ENCODE measurements around the gene MPIG6B.
A peak's percentile ranks its signal among the peaks of the same experiment; 100 is the strongest.

Gene MPIG6B

GRCh38 chr6:31720196-31720770, 2.9 kb upstream of the MPIG6B start:
- FAIRE-seq, result no peak
- no peak for DNase-seq (ENCODE audit: insufficient read length, low spot score)

GRCh38 chr6:31721351-31722020, 1.7 kb upstream of the MPIG6B start, which contains the start of gene LY6G6C:
LY6G6C (minus strand) TSS chr6:31721746; CDS start chr6:31721679, 67 bp downstream.
- FAIRE-seq (no peak), DNase-seq (ENCODE audit: insufficient read length, low spot score) (no peak)

- DNase-seq (ENCODE audit: insufficient read length, low spot score), result no peak
- no peak for FAIRE-seq
Measured at GRCh38 chr6:31722173-31722572, 1.0 kb upstream of the MPIG6B start.

DNA sequence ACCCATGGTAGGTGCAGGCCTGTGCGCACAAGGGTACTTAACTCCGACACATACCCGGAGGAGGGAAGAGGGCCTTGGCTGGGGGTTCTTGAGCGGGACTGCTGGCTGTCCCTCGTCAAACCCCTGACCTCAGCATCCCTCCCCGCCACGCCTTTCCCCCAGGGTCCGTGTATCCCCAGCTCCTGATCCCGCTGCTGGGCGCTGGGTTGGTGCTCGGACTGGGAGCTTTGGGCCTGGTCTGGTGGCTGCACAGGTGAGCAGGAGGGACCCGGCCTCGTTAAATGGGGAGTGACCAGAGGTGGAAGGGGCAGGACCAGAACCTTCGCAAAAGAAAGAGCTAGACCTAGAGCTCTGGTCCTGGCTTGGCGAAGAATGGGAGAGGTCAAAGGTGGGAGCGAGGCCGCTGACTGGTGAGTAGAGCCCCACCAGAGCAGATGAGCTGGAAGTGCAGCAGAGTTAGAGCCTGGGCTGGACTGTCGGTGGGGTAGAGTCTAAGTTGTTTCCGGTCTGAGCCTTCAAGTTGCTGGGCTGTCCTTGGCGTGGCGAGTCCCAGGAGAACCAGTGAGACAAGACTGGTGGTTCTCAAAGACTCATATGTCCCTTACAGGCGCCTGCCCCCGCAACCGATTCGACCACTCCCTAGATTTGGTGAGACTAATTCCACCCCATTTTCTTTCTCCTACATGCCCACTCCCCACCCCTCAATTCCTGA, 963 bp downstream of the MPIG6B start:
- FAIRE-seq (no peak), DNase-seq (ENCODE audit: insufficient read length, low spot score) (no peak)

DNA sequence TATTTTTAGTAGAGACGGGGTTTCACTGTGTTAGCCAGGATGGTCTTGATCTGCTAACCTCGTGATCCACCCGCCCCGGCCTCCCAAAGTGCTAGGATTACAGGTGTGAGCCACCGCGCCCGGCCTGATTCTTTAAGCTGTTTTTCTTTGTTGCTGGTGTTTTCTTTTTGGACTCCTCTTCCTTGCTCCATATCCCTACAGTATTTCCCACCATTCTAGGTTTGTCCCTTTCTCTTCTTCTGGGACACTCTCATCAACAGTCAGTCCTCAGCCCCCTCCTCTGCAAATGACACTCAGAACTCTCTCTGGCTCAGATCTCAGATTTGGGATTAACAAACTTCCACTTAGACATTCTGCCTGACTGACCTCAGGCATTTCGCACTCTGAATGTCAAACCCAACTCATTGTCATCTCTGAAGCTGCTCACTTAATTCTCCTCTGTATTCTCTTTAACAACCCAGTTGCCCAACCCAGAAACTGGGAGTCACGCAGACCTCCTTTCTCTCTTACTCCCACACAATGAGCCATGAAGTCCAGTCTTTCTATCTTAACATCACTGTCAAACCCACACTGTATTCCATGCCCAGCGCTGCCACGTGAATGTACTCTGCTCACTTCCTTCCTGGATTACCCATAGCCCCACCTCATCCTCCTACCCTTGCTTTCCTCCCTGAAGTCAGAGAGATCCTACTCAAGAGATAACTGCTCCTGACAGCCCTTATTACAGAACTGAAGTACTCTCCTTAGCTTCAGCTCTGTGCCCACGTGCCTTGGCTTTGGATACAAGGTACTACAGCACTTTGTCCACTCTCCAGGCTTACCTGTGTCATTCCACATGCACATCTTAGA, 2.6 kb downstream of the MPIG6B start:
- DNase-seq (ENCODE audit: insufficient read length, low spot score), result no peak
- no peak for FAIRE-seq

GRCh38 chr6:31727034-31727716, 4.0 kb downstream of the MPIG6B start:
- DNase-seq (ENCODE audit: insufficient read length, low spot score) (peak; percentile 80), FAIRE-seq (peak; percentile 91)

GRCh38 chr6:31727717-31728671, 4.8 kb downstream of the MPIG6B start:
- DNase-seq (ENCODE audit: insufficient read length, low spot score) (no peak), FAIRE-seq (no peak)

DNA sequence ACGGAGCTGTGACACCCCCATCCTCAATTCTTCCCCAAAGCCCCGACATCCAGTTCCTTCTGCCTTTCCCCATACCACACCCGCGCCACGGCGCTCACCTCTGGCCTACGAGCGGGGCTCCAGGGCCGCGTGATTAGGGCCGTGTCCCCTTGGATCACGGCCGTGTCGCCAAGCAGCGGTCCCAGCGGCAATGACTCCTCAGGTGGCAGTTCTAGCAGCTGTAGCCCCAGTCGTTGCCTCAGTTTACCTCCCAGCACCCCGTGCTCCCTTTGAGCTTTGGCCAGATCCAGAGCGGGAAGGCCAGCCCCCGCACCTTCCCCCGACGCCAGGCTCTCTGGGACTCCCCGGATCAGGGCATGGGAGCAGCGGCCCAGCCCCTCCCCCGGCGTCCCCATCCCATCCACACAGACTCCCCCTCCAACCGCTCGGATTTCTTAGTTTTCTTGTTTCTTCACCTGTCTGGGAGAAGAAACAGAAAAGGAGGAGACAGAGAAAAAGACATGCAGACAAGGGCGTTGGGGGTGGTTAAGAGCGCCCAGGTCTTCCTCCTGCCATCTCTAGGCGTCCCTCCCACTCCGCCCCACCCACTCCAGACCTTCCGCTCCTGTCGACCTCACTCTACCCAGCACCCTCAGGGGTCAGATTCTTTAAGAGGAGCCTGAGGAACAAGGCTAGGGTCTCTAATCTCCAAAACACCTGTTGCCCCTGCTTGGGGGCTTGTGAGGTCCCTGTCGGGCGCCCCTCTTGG, 5.8 kb downstream of the MPIG6B start, which contains the start of gene DDAH2:
TSS of gene DDAH2 (minus strand) at position 533 of the 748 bp plus-strand sequence. CDS start at position 395, 138 bp downstream.
- DNase-seq (ENCODE audit: insufficient read length, low spot score) (no peak), FAIRE-seq (peak; percentile 21)

DNA sequence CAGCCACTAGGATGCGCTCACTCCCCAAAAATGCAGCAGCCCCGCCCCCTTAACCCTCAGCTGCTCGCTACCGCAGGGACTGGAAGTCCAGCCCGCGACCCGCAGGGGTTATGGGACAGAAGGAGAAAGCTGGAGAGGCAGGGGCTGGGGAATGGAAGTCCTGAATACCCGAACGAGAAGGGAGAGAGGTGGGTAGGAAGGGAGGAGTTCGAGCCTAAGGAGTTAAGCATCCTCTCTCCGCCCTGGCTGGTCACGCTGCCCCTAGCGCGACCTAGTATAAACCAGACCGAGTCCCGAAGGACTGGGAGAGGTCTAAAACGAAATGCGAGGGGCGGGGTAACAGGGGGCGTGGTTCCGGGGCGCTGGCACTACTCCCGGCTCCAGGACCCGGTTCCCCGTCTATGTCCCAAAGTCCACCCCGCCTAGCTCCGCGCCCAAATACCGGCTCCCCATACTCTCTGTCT, 6.4 kb downstream of the MPIG6B start:
- DNase-seq (ENCODE audit: insufficient read length, low spot score), result peak; percentile 61
- peak; percentile 80 for FAIRE-seq

GRCh38 chr6:31729979-31730630, 6.9 kb downstream of the MPIG6B start:
- DNase-seq (ENCODE audit: insufficient read length, low spot score), result peak; percentile 44
- FAIRE-seq, result peak; percentile 18

DNA sequence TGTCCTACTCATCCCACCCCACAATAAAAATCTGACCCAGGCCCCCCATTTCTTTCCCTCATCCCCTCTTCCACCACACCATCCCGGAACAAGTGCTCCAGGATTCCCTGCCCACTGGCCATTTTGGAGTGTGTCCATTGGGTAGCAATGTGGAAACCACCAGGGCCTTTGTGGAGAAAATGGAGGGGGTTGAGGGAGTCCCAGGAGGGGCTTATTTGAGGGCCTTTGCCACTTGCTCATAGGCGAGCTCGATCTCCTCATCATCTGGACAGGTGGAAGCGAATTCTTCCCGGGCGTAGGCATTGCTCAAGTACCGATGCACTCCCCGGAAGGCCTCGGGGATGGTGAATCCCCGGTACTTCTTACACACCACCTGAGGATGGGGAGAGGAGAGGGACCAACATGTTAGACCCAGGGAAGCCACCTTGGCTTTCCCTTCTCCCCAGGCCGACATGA, 7.5 kb downstream of the MPIG6B start:
- FAIRE-seq, result no peak

DNA sequence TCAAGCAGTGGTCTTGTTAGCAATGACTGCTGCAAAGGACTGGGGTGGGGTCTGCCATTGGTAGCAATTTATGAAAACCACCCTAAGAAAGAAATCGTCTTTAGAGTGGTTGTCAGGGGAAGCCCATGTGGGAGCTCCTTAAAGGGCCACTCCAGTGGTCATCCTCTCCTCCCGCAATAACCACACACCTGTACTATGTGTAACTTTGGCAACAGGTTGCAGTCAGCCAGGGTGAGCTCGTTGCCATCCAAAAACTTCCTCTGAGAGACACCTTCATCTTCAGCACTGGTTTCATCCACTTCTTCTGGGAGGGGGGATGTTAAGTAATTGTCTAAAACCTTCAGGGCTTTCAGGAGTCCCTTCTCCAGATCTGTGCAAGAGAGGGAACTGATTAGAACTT, 8.9 kb downstream of the MPIG6B start:
- no peak for FAIRE-seq
- no peak for DNase-seq (ENCODE audit: insufficient read length, low spot score)

More for the DNA sequence above, 7.5 kb downstream of the MPIG6B start:
- DNase-seq (ENCODE audit: insufficient read length, low spot score), result no peak

DNA sequence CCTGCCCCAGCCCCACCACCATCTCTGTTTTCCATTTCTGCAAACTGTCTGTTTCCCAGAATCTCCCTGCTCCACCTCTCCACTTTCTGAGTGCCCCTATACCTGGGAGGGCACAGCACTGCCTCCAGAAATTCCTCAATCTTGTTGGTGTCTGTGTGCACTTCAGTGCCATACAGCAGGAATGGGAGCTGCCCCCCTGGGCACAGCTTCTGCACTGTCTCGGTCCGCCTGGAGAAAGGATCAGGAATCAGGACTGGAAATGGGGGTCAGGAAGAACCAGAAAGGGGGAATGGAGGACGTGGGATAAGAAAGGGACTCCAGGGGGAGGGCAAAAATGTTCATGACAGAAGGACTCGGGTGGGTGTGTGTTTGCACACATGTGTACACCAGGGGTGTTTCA, 10.6 kb downstream of the MPIG6B start:
- FAIRE-seq (no peak), DNase-seq (ENCODE audit: insufficient read length, low spot score) (no peak)

DNA sequence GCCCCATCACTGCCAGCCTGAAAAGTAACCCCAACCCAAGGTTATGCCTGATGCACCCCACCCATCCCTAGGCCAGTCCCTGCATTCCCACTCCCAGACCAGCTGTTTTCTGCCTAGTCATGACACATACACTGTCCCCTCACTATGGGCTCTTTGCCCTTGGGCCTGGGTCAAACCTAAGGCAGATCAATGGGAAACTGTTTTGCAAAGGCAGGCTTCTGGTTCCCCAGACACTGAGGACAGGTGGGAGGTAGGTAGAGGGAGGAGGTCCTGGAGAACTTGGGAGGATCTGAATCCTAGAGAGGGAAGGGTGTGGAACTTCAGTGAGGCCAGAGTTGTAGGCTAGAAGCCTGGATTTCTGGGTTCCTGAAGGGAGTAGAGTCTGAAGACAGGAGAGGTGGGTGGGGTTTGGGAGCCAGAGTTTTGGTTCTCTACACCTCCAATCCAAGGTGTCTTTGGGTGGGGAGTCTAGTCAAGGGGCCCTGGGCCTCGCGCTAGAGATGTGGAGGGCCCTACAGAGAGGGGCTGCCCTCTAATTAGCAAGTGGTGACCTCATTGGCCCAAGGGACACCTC, 11.2 kb downstream of the MPIG6B start:
- FAIRE-seq, result no peak
- no peak for DNase-seq (ENCODE audit: insufficient read length, low spot score)

DNA sequence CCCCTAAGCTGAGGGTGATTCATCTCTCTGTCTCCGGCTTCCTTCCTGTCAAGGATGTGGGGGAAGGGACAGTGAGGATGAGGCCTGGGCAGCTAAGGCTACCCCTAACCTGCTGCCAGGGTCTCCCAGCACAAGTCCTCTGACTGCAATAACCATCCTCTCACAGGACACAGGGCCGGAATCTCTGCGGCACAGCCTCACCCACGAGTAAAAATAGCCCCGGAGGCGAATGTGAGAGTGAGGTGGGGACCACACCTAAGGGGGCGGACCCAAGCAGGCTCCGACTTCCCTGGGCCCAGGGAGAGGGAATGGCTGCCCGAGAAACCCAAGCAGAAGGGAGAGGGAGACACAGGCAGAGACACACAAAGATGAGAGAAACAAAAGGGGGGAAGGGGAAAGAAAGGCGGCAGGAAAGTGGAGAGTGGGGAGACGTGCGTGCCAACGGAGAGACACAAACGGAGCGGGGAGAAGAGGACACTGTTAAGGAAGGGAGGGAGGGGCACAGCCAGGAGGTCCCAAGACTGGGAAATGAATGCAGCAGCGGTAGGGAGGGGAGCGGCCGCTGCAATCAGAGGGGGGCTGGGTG, 11.7 kb downstream of the MPIG6B start:
- FAIRE-seq (peak; percentile 74), DNase-seq (ENCODE audit: insufficient read length, low spot score) (peak; percentile 61)

DNA sequence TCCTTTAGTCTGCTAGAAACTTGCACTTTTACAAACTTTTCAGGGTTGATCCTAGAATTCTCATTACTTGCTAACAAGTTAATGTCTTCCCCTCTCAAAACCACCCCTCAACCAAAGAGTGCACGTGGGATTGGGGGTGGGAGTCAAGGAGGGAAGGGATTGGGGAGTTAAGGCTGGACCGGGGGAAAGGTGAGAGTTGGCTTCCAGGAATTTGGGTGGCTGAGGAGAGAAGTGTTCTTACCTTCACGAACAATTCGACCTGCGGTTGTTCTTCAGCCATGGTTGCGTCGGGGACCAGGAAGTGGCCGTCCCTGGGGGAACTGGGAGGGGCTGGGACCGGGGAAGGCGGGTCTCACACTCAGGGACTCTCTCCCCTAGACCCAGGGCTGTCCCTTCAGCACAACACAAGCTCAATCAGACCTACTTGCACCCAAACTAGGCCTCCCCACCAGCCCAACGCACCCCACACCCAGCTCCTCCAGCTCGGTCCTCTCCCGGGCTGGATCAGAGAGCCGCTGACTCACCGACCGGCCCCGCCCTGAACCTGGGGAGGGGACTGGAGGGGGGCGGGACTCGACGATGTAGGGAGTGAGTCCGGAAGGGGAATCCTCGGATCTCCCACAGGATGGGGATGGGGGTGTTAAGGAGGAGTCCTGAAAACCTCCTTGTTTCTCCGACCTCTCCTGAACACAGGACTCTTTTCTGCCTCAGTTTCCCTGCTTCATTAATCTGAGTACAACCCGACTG, 13.0 kb downstream of the MPIG6B start, which contains the start of gene CLIC1:
TSS of gene CLIC1 (minus strand) at position 510 of the 747 bp plus-strand sequence. CDS start at position 280, 230 bp downstream.
- peak; percentile 56 for DNase-seq (ENCODE audit: insufficient read length, low spot score)

More for the DNA sequence above, 13.0 kb downstream of the MPIG6B start, which contains the start of gene CLIC1:
- FAIRE-seq, result peak; percentile 86

All from GM19239 (cell line).